Skin of body (tissue), 2 donors: ENCODE measurements around the gene SLC30A7. TPM values are rescaled to one million over a fixed set of nuclear protein-coding genes. Genes with fewer than 3 reads are reported as not detected.
"Not testable (repeated sequence)": the region's sequence is repeated elsewhere in the genome, so short reads cannot be mapped to it uniquely, and the experiment has no call there.

Experiments used
- DNase-seq: peaks from one replicate; lab custom pipeline; 2025; lab: John Stamatoyannopoulos, UW
- total RNA-seq: library from RNA; depleted of rRNA; stranded (reverse); fragments of >200 nt; gene quantifications from one replicate; pipeline ENCODE4 v1.2.3, GENCODE V29; 2014

SLC30A7 gene
- total RNA-seq, 1 donor from 2014 or later: 20.0 TPM

DNA sequence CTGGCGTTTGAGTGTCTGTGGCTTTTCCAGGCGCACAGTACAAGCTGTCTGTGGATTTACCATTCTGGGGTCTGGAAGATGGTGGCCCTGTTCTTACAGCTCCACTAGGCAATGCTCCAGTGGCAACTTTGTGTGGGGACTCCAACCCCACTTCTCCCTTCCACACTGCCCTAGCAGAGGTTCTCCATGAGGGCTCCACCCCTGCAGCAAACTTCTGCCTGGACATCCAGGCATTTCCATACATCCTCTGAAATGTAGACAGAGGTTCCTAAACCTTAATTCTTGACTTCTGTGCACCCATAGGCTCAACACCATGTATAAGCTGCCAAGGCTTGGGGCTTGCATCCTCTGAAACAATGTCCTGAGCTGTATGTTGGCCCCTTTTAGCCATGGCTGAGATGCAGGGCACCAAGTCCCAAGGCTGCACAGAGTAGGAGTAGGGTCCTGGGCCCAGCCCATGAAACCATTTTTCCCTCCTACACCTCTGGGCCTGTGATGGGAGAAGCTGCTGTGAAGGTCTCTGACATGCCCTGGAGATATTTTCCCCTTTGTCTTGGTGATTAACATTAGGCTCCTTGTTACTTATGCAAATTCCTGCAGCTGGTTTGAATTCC lies 5.9 kb upstream of the SLC30A7 start:
- not testable (repeated sequence) for DNase-seq

GRCh38 chr1:100891380-100891779 lies 4.5 kb upstream of the SLC30A7 start:
- DNase-seq: no peak

GRCh38 chr1:100892554-100892953 lies 3.3 kb upstream of the SLC30A7 start:
- no peak for DNase-seq

- no peak for DNase-seq
Observed at GRCh38 chr1:100893718-100894117, 2.2 kb upstream of the SLC30A7 start.

- peak; percentile 81 for DNase-seq
Observed at GRCh38 chr1:100894603-100895539, 1.0 kb upstream of the SLC30A7 start, which contains the start of gene EXTL2. TSS of gene EXTL2 (minus strand) at chr1:100894842. CDS start at chr1:100888757, 6,085 bp downstream.

DNA sequence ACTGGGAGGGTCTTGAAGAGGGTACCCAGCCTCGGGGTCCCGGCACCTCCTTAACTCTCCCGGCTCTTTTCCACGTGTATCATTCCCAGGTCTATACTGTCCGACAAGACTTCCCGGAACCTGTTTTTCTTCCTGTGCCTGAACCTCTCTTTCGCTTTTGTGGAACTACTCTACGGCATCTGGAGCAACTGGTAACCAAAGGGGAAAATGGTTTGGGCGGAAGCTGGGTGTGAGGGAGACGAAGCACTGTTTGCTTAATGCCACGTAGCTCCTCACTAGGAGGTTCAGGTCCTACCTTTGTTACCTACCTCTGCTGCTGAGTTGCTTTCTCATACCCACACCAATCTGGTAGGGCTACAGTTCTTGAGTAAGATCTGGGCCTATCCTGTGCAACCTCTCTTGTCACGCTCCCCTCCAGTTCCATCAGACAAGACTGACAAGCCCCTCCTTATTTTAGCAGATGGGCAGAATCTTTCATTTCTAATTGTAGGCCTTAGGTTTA lies 642 bp downstream of the SLC30A7 start:
- DNase-seq: peak; percentile 56

DNA sequence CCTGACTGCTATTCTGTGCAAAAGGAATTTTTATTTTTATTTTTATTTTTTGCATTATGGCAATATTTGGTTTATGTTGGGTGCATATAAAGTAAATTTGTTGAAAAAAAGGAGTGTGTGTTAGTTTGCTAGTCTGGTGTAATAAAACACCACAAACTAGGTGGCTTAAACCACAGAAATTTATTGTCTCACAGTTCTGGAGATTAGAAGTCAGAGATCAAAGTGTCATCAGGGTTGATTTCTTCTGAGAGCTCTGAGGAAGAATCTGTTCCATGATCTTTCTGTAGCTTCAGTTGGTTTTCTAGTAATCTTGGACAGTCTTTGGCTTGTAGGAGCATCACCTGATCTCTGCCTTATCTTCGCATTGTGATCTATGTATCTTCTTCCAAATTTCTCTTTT lies 6.5 kb downstream of the SLC30A7 start:
- no peak for DNase-seq

GRCh38 chr1:100903777-100904176 lies 7.9 kb downstream of the SLC30A7 start:
- DNase-seq: no peak

DNA sequence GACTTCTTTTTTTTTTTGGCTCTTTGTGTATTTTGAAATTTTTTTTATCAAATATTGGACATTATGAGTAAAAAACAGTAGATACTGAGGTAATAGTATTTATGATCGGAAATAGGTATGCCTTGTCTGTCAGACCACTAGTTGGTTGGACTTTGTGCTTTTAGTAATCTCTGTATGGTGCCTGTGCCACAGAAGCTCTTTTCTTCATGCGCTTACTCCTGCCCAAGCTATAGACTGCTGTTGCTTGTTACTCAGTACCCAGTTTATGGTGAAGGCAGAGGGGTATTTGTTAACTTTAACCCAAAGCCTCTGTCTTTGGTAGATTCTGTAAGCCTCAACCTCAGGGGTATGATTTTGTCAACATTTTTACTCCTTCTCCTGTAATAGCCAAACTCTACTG lies 8.6 kb downstream of the SLC30A7 start:
- no peak for DNase-seq

- no peak for DNase-seq
Observed at GRCh38 chr1:100905181-100905580, 9.3 kb downstream of the SLC30A7 start.

DNA sequence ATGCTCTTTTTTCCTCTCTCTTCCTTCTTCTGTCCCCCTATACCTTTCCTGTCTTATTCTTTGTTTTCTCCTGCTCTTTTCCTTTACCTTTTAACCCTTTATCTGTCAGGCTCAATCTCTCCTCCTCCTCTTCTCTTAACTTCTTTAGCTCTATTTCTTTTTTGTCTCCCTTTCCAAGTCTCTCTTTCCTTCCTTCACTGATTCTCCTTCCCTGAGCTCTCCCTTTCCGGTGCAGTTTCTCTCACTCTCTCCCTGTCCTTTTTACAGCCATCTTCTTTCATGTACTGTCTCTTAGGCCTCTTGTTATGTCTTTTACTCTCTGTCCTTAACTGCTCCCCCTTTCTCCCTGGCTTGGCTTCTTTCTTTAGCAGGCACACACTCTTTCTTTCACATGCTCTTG lies 12.0 kb downstream of the SLC30A7 start:
- no peak for DNase-seq

GRCh38 chr1:100909018-100909417 lies 13.1 kb downstream of the SLC30A7 start:
- no peak for DNase-seq

- DNase-seq: no peak
Observed at GRCh38 chr1:100912019-100912418, 16.1 kb downstream of the SLC30A7 start.

DNA sequence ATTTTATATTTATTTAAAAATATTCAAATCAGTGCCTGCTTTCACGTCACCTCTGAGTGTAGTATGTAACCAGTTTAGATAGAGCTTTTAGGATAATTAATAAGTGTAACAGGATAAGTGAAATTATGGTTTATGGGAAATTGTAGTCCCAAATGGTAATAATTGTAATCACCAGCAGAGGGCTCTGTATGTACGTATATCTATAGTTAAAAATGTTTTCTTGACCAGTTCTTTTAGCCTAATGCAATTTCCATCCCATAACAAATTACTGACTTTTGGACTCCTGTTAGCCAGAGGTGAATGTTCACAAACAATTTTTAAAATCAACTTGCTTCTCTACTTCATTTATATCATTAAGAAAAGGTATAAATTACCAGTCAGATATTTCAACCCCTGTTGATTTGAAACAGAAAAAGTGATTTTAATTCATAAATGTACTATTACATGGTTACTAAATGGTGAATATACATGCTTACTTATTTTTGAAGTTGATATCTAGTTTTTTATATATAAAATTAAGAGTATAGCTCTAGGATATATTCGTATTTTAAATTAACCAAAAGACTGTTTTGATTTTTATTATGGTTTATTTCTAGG lies 25.3 kb downstream of the SLC30A7 start:
- peak; percentile 20 for DNase-seq

GRCh38 chr1:100924212-100924611 lies 28.3 kb downstream of the SLC30A7 start:
- no peak for DNase-seq

DNA sequence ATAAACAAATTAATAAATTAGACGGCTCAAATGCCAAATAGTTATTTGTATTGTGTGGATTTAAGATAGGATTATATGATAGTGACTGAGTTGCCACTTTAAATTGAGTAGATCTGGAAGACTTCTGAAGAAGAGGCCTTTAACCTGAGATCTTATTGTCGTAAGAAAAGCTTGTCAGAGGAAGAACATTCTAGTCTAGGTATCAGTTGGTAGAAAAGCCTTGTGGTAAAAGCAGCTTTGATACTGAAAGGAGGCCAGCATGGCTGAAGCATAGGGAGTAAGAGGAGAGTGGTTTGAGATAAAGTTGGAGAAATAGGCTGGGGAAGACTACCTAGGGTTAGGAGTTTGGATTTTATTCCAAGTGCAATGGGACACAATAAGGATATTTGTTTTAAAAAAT lies 29.1 kb downstream of the SLC30A7 start:
- no peak for DNase-seq

DNA sequence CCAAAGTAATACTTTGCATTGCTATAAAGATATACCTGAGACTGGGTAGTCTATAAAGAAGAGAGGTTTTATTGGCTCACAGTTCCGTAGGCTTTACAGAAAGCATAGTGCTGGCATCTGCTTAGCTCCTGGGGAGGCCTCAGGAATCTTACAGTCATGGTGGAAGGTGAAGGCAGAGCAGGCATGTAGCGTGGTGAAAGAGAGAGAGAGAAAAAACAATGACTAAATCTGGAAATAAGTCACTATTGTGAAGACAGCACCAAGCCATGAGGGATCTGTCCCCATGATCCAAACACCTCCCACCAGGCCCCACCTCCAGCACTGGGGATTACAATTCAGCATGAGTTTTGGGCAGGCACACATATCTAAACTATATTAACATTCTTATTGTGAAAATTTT lies 30.4 kb downstream of the SLC30A7 start:
- no peak for DNase-seq

- no peak for DNase-seq
Observed at GRCh38 chr1:100927276-100927675, 31.4 kb downstream of the SLC30A7 start.

DNA sequence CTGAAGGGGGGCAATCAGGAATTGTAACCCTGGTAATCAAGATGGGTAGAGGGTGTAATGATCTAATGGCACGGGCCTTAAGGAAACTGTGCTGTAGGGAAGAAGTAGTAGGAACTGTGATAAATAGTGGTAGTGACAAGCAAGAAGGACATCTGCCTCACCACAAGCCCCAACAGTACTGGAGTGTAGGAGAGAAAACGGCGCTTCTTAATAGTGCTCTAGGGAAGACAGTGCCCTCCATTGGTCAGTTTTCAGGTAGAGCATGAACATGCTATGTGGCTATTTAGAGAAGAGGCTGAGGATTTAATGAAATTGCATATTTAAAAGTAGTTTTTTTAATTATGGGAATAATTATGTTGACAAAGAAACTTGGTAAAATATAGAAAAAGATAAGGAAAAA lies 32.2 kb downstream of the SLC30A7 start:
- no peak for DNase-seq

GRCh38 chr1:100930494-100930893 lies 34.6 kb downstream of the SLC30A7 start:
- no peak for DNase-seq

GRCh38 chr1:100931716-100932115 lies 35.8 kb downstream of the SLC30A7 start:
- DNase-seq: no peak

GRCh38 chr1:100933555-100933954 lies 37.7 kb downstream of the SLC30A7 start:
- DNase-seq: not testable (repeated sequence)
